H9 (cell line): ENCODE results near the gene KPNA2. TPM values are rescaled to one million over a fixed set of nuclear protein-coding genes. Genes with fewer than 3 reads are reported as not detected.

Source experiments
- DNase-seq: peaks from one replicate; pipeline ENCODE4 v3.0.0-alpha.2; 2017
- H2AFZ ChIP-seq: one replicate; pipeline ENCODE4 v1.6.1; 2013; ENCODE audit warnings: mild to moderate bottlenecking, low read length, control low read depth, moderate library complexity
- H2AK5ac ChIP-seq: 2 replicates; pipeline ENCODE4 v1.6.1; 2013; ENCODE audit warnings: low read length, control low read depth, mixed read lengths; ENCODE audit not compliant: insufficient read length
- H2BK120ac ChIP-seq: one replicate; pipeline ENCODE4 v1.6.1; 2013; ENCODE audit warnings: low read depth, mild to moderate bottlenecking, low read length, control low read depth, inconsistent platforms; ENCODE audit not compliant: poor library complexity, severe bottlenecking
- H2BK12ac ChIP-seq: 2 replicates; pipeline ENCODE4 v1.6.1; 2013; ENCODE audit warnings: low read length, control low read depth, mixed read lengths, low read depth; ENCODE audit not compliant: insufficient read length
- H2BK15ac ChIP-seq: 2 replicates; pipeline ENCODE4 v1.6.1; 2013; ENCODE audit warnings: low read depth, low read length, control low read depth
- H2BK20ac ChIP-seq: one replicate; pipeline ENCODE4 v1.6.1; 2013; ENCODE audit warnings: low read depth, mild to moderate bottlenecking, low read length, control low read depth, inconsistent platforms; ENCODE audit not compliant: poor library complexity, severe bottlenecking
- H2BK5ac ChIP-seq: 2 replicates; pipeline ENCODE4 v1.6.1; 2013; ENCODE audit warnings: low read length, control low read depth, mixed read lengths; ENCODE audit not compliant: insufficient read length
- H3K14ac ChIP-seq: 2 replicates; pipeline ENCODE4 v1.6.1; 2013; ENCODE audit warnings: low read length, control low read depth; ENCODE audit not compliant: insufficient read depth
- H3K18ac ChIP-seq: 2 replicates; pipeline ENCODE4 v1.6.1; 2013; ENCODE audit warnings: low read depth, mild to moderate bottlenecking, mixed read lengths, low read length, control low read depth; ENCODE audit not compliant: insufficient read length
- H3K23ac ChIP-seq: 2 replicates; pipeline ENCODE4 v1.6.1; 2013; ENCODE audit warnings: low read length, control low read depth, mixed read lengths, low read depth; ENCODE audit not compliant: insufficient read length
- H3K23me2 ChIP-seq: 2 replicates; pipeline ENCODE4 v1.6.1; 2013; ENCODE audit warnings: low read depth, mild to moderate bottlenecking, mixed read lengths, low read length, control low read depth; ENCODE audit not compliant: insufficient read length, poor library complexity, severe bottlenecking
- H3K27ac ChIP-seq: 2 replicates; pipeline ENCODE4 v1.5.1; 2013; ENCODE audit warnings: low read length, control low read depth, mixed read lengths, low read depth; ENCODE audit not compliant: insufficient read length
- H3K27me3 ChIP-seq: 2 replicates; pipeline ENCODE4 v1.6.1; 2013; ENCODE audit warnings: low read length, control low read depth, inconsistent platforms; ENCODE audit not compliant: insufficient read depth
- H3K4ac ChIP-seq: 2 replicates; pipeline ENCODE4 v1.6.1; 2013; ENCODE audit warnings: low read depth, mild to moderate bottlenecking, control low read depth, inconsistent platforms, low read length, moderate library complexity
- H3K4me1 ChIP-seq: 2 replicates; pipeline ENCODE4 v1.6.1; 2013; ENCODE audit warnings: low read length, control low read depth, inconsistent platforms; ENCODE audit not compliant: insufficient read depth
- H3K4me2 ChIP-seq: 2 replicates; pipeline ENCODE4 v1.6.1; 2013; ENCODE audit warnings: low read length, control low read depth, mixed read lengths; ENCODE audit not compliant: insufficient read length, insufficient read depth
- H3K56ac ChIP-seq: 2 replicates; pipeline ENCODE4 v1.6.1; 2013; ENCODE audit warnings: low read depth, mild to moderate bottlenecking, mixed read lengths, low read length, control low read depth; ENCODE audit not compliant: insufficient read length
- H3K79me1 ChIP-seq: 2 replicates; pipeline ENCODE4 v1.6.1; 2013; ENCODE audit warnings: low read depth, mild to moderate bottlenecking, moderate library complexity, low read length, control low read depth, inconsistent platforms; ENCODE audit not compliant: insufficient read depth, poor library complexity, severe bottlenecking
- H3K79me2 ChIP-seq: 2 replicates; pipeline ENCODE4 v1.6.1; 2013; ENCODE audit warnings: low read length, control low read depth, inconsistent platforms; ENCODE audit not compliant: insufficient read depth
- H3K9ac ChIP-seq: 2 replicates; pipeline ENCODE4 v1.6.1; 2013; ENCODE audit warnings: low read length, control low read depth, mixed read lengths; ENCODE audit not compliant: insufficient read length; ENCODE audit errors: extremely low read depth
- H3K9me3 ChIP-seq: one replicate; pipeline ENCODE4 v1.6.1; 2013; ENCODE audit warnings: low read depth, low read length, inconsistent platforms; ENCODE audit not compliant: control insufficient read depth
- H3T11ph ChIP-seq: one replicate; pipeline ENCODE4 v1.6.1; 2013; ENCODE audit warnings: mild to moderate bottlenecking, low read length, control low read depth, inconsistent platforms
- H4K20me1 ChIP-seq: one replicate; pipeline ENCODE4 v1.6.1; 2013; ENCODE audit not compliant: control insufficient read depth, insufficient read length, insufficient read depth
- H4K5ac ChIP-seq: 2 replicates; pipeline ENCODE4 v1.6.1; 2013; ENCODE audit warnings: low read depth, mild to moderate bottlenecking, mixed read lengths, low read length, control low read depth; ENCODE audit not compliant: insufficient read length
- H4K8ac ChIP-seq: replicated peaks from 2 replicates; pipeline ENCODE4 v1.6.1; 2013; ENCODE audit warnings: low read length, control low read depth, mixed read lengths, low read depth; ENCODE audit not compliant: insufficient read length
- H4K91ac ChIP-seq: 2 replicates; pipeline ENCODE4 v1.6.1; 2013; ENCODE audit warnings: low read depth, mild to moderate bottlenecking, moderate library complexity, mixed read lengths, low read length, control low read depth; ENCODE audit not compliant: insufficient read length
- H3K27ac Mint-ChIP-seq, 3 experiments: 2 replicates in 2 of 3; 3 replicates in 1 of 3; pipeline ENCODE4 v1.8.0; 2020 to 2021; ENCODE audit warnings: mixed read lengths in 3 of 3, mild to moderate bottlenecking in 1 of 3, moderate library complexity in 1 of 3
- H3K27me3 Mint-ChIP-seq: 2 replicates; pipeline ENCODE4 v1.8.0; 2021; ENCODE audit warnings: low read depth, mild to moderate bottlenecking, moderate library complexity, mixed read lengths
- H3K36me3 Mint-ChIP-seq, 3 experiments: 2 replicates in 2 of 3; 3 replicates in 1 of 3; pipeline ENCODE4 v1.8.0; 2020 to 2021; ENCODE audit warnings: low read depth in 3 of 3, mixed read lengths in 3 of 3; ENCODE audit not compliant: insufficient read depth in 1 of 3
- H3K4me1 Mint-ChIP-seq, 2 experiments: 2 replicates each; pipeline ENCODE4 v1.8.0; 2020; ENCODE audit warnings: mixed read lengths in 2 of 2
- H3K4me3 Mint-ChIP-seq, 2 experiments: 2 replicates in 1 of 2; 3 replicates in 1 of 2; pipeline ENCODE4 v1.8.0; 2020 to 2021; ENCODE audit warnings: mild to moderate bottlenecking in 2 of 2, mixed read lengths in 2 of 2, moderate library complexity in 1 of 2
- H3K9me3 Mint-ChIP-seq, 2 experiments: 2 replicates in 1 of 2; 3 replicates in 1 of 2; pipeline ENCODE4 v1.8.0; 2020; ENCODE audit warnings: mild to moderate bottlenecking in 2 of 2, mixed read lengths in 2 of 2, moderate library complexity in 1 of 2
- whole genome bisulfite sequencing: extraction: QIAGEN DNeasy Blood & Tissue Kit; methylation state at CpG from one replicate; pipeline ENCODE4 v1.1.7; 2013; ENCODE audit warnings: missing lambda C conversion rate, low lambda C conversion rate, mixed read lengths; ENCODE audit not compliant: insufficient read length; ENCODE audit errors: extremely low coverage; 5-methylcytosine and 5-hydroxymethylcytosine counted together
- total RNA-seq: library from RNA; stranded (reverse); gene quantifications from 2 replicates; pipeline ENCODE4 v1.2.1, GENCODE V29; 2021
- TF ChIP-seq, protein P1 (sequence below): fragments of 200-600 bp; sonication (generic); conservative IDR thresholded peaks from 3 replicates; pipeline ENCODE4 v1.8.0; 2021; ENCODE audit warnings: antibody characterized with exemption, mild to moderate bottlenecking

The KPNA2 gene
- total RNA-seq, 1 experiment from 2014 or later, result 432 TPM

DNA sequence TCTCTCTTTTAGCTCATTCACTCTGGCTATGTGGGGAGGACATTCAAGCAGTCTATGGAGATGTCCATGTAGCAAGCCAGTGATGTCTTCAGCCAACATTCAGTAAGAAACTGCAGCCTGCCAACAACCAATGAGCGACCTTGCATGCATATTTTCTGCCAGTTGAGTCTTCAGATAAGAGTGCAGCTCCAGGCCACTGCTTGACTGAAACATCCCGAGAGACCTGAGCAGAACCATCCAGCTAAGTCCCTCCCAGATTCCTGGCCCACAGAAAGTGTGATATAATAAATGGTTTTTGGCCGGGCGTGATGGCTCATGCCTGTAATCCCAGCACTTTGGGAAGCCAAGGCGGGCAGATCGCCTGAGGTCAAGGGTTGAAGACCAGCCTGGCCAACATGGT lies 28.7 kb upstream of the KPNA2 start:
- Histone ChIP-seq H4K20me1 (no peaks in the 10 kb centered on the region), H2BK20ac (no peak overlapping the region), H2BK15ac (no peak overlapping the region), H3K4ac (no peak overlapping the region), H2BK5ac (no peak overlapping the region), H3K79me2 (no peaks in the 10 kb centered on the region), H3K14ac (no peak overlapping the region), H3K9ac (no peak overlapping the region), H3K27ac (no peak overlapping the region), H4K5ac (no peak overlapping the region), H3K4me2 (no peak overlapping the region), H2AK5ac (no peak overlapping the region), H3K56ac (no peak overlapping the region), H3K9me3 (no peaks in the 10 kb centered on the region), H3K18ac (no peak overlapping the region), H3K23ac (no peak overlapping the region), H3K27me3 (no peaks in the 10 kb centered on the region), H3T11ph (no peak overlapping the region), H2BK120ac (no peak overlapping the region), H4K91ac (no peak overlapping the region), H3K79me1 (no peaks in the 10 kb centered on the region), H2AFZ (no peak overlapping the region), H2BK12ac (no peak overlapping the region), H3K4me1 (no peaks in the 10 kb centered on the region), H3K23me2 (no peaks in the 10 kb centered on the region), H4K8ac (no peak overlapping the region)
- no peaks in the 10 kb centered on the region for H3K9me3 Mint-ChIP-seq
- no peak overlapping the region for H3K4me3 Mint-ChIP-seq
- DNase-seq, result no peak
- no peaks in the 10 kb centered on the region; a peak in 1 of 7 replicates for H3K36me3 Mint-ChIP-seq
- TF ChIP-seq, protein P1, sequence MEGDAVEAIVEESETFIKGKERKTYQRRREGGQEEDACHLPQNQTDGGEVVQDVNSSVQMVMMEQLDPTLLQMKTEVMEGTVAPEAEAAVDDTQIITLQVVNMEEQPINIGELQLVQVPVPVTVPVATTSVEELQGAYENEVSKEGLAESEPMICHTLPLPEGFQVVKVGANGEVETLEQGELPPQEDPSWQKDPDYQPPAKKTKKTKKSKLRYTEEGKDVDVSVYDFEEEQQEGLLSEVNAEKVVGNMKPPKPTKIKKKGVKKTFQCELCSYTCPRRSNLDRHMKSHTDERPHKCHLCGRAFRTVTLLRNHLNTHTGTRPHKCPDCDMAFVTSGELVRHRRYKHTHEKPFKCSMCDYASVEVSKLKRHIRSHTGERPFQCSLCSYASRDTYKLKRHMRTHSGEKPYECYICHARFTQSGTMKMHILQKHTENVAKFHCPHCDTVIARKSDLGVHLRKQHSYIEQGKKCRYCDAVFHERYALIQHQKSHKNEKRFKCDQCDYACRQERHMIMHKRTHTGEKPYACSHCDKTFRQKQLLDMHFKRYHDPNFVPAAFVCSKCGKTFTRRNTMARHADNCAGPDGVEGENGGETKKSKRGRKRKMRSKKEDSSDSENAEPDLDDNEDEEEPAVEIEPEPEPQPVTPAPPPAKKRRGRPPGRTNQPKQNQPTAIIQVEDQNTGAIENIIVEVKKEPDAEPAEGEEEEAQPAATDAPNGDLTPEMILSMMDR, result no peak
- WGBS, result no CpG with 5 or more reads among the region's 6 CpGs
- peaks cover 2 to 4% of the 10 kb centered on the region in 2 experiments; a peak in 2 of 4 replicates for H3K4me1 Mint-ChIP-seq
- no peak overlapping the region for H3K27ac Mint-ChIP-seq
- H3K27me3 Mint-ChIP-seq, result no peaks in the 10 kb centered on the region; the same call in 1 of the 2 replicates
